GM12864 (cell line): ENCODE results near the gene PEX10.

Experiments used
- DNase-seq: peaks from one replicate; pipeline ENCODE4 v3.0.0-alpha.2; 2011; ENCODE audit warnings: low read depth
- H3K4me3 ChIP-seq: 2 replicates; pipeline ENCODE4 v1.5.1; 2011; ENCODE audit warnings: mild to moderate bottlenecking, low read depth, low read length, control low read depth
- TF ChIP-seq, protein P1 (sequence below): IDR thresholded peaks from 2 replicates; pipeline ENCODE4 v1.5.1; 2011; ENCODE audit warnings: low read depth, mild to moderate bottlenecking, moderate library complexity, low read length, control low read depth, inconsistent platforms; ENCODE audit errors: missing control alignments

PEX10 gene

DNA sequence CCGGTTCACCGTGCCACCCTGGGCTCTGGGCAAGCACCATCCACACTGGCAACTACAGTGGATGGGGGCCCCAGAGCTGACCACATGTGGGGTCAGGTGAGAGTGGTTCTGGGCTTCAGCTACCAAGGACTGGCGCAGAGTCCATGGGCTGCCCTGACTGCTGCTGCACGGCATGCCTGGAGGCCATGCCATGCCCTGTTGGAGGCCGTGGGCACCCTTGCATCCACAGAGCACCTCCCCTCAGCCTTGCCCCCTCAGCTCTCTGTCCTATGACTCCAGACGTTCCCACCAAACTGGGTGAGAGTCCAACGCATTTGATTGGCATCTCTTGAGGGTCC lies 36.5 kb downstream of the PEX10 start:
- TF ChIP-seq, protein P1, sequence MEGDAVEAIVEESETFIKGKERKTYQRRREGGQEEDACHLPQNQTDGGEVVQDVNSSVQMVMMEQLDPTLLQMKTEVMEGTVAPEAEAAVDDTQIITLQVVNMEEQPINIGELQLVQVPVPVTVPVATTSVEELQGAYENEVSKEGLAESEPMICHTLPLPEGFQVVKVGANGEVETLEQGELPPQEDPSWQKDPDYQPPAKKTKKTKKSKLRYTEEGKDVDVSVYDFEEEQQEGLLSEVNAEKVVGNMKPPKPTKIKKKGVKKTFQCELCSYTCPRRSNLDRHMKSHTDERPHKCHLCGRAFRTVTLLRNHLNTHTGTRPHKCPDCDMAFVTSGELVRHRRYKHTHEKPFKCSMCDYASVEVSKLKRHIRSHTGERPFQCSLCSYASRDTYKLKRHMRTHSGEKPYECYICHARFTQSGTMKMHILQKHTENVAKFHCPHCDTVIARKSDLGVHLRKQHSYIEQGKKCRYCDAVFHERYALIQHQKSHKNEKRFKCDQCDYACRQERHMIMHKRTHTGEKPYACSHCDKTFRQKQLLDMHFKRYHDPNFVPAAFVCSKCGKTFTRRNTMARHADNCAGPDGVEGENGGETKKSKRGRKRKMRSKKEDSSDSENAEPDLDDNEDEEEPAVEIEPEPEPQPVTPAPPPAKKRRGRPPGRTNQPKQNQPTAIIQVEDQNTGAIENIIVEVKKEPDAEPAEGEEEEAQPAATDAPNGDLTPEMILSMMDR = no peak
- H3K4me3 ChIP-seq = no peak overlapping the region
- DNase-seq = no peak

GRCh38 chr1:2375246-2375922 lies 37.0 kb downstream of the PEX10 start:
- no peak for DNase-seq
- no peak overlapping the region for H3K4me3 ChIP-seq
- TF ChIP-seq, protein P1 = no peak

DNA sequence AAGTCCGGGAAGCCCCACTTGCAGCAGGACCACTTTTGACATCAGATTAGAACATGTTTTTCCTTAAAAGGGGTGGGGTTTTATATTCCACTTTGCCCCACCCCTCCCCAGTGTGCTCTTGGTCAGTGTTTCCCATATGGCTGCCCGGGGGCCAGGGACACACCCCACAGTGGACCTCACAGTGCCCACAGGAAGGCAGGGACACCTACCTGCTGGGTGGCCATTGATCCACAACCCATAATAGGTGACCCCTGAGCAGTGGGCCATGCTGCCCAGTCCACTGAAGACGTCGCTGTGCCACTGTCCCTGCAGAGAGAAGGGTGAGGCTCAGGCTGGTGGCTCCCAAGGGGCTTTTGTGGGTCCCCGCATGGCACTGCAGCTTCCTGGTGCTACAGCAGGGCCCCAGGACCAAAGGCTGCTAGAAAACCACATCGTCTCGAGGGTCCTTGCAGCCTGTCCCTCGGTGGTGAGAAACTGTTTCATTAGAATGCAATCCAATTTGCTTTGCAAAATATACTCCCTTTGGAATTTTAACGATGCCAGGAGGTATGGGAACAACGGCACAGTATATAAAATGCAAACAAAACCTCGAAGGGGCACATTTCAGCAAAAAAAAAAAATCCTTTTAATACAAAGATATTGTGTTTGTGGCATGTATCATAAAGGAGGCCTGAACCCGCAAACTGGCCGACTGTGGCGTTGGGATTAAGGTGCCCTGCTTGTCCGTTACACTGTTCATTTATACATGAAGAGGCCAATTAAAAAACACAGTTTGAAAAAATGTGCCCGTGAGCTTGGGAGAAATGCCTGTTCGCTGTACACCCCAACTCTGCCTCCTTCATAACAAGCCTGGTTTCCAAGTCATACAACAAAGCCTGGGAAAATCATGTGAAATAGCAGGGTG lies 37.9 kb downstream of the PEX10 start:
- no peak overlapping the region for H3K4me3 ChIP-seq
- TF ChIP-seq, protein P1 = no peak
- DNase-seq = no peak

DNA sequence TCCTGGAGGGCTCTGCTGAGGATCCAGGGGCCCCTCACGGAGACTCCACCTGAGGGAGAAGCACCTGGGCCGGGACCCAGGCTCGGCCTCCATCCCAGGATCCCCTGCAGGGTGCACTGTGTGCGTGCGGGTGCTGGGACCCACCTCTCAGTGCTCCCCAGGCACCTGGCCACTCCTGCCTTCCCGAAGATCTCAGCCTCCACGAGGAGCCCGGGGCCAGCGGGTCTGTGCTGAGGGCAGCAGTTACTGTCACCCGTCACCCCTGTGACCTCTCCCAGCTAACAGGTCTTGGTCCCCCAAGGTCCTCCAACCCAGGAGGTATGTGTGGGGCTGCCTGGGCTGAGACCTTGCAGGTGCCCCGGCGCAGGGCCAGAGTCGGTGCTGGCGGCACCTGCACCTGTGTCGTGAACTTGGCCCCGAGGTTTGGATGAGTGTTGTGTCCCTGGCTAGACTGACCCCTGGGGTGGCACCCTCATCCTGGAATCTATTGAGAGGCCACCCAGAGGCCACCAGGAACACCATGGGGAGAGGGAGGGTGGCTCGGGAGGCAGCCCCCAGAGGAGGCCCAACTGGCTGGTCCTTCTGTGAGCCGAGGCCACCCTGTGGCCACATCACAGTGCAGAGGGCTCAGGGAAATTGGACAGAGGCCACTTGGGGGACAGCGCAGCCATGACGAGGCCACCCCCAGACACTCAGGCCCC lies 38.7 kb downstream of the PEX10 start:
- TF ChIP-seq, protein P1 = no peak
- H3K4me3 ChIP-seq = no peak overlapping the region
- DNase-seq = no peak

- TF ChIP-seq, protein P1 = no peak
- no peak overlapping the region for H3K4me3 ChIP-seq
- DNase-seq = no peak
Measured at GRCh38 chr1:2372551-2373490, 39.5 kb downstream of the PEX10 start.

- TF ChIP-seq, protein P1 = no peak
- no peak for DNase-seq
- no peak overlapping the region for H3K4me3 ChIP-seq
Measured at GRCh38 chr1:2368053-2368744, 44.2 kb downstream of the PEX10 start.
